Loucy (cell line): ENCODE measurements around the gene HADH.

ENCODE experiments used
- H2AFZ ChIP-seq: fragments of 200-600 bp; sonication (generic); 2 replicates; pipeline ENCODE4 v1.6.0; 2016; ENCODE audit warnings: antibody characterized with exemption, mild to moderate bottlenecking, low read length, moderate library complexity
- H3F3A ChIP-seq: fragments of 200-600 bp; 2 replicates; pipeline ENCODE4 v1.6.0; 2016; ENCODE audit warnings: antibody characterized with exemption, low read depth, mild to moderate bottlenecking
- H3K27me3 ChIP-seq: fragments of 200-600 bp; sonication (generic); 2 replicates; pipeline ENCODE4 v1.6.1; 2014; ENCODE audit warnings: low read length, mild to moderate bottlenecking; ENCODE audit not compliant: insufficient read depth, poor library complexity, severe bottlenecking
- H3K36me3 ChIP-seq: fragments of 200-600 bp; sonication (generic); 2 replicates; pipeline ENCODE4 v1.6.1; 2016; ENCODE audit warnings: low read length; ENCODE audit not compliant: insufficient read depth
- H3K4me1 ChIP-seq: fragments of 200-600 bp; sonication (generic); 2 replicates; pipeline ENCODE4 v1.5.1; 2014; ENCODE audit warnings: low read length, mild to moderate bottlenecking; ENCODE audit not compliant: insufficient read depth, poor library complexity, severe bottlenecking
- H3K4me2 ChIP-seq: fragments of 200-600 bp; sonication (generic); 2 replicates; pipeline ENCODE4 v1.6.0; 2014; ENCODE audit warnings: antibody characterized with exemption, low read length, low read depth, mild to moderate bottlenecking; ENCODE audit not compliant: poor library complexity, severe bottlenecking
- H3K4me3 ChIP-seq: fragments of 200-600 bp; sonication (generic); 2 replicates; pipeline ENCODE4 v1.5.1; 2014; ENCODE audit warnings: low read length, mild to moderate bottlenecking, mixed read lengths; ENCODE audit not compliant: poor library complexity, severe bottlenecking
- H3K79me2 ChIP-seq: fragments of 200-600 bp; sonication (generic); 2 replicates; pipeline ENCODE4 v1.6.1; 2014; ENCODE audit warnings: low read length; ENCODE audit not compliant: insufficient read depth
- H3K9ac ChIP-seq: fragments of 200-600 bp; sonication (generic); 2 replicates; pipeline ENCODE4 v1.6.0; 2014; ENCODE audit warnings: mild to moderate bottlenecking, low read depth, low read length, moderate library complexity; ENCODE audit not compliant: poor library complexity, severe bottlenecking
- H3K9me2 ChIP-seq: fragments of 200-600 bp; sonication (generic); replicated peaks from 2 replicates; pipeline ENCODE4 v1.6.1; 2016; ENCODE audit warnings: low read depth, low read length, mixed read lengths
- H3K9me3 ChIP-seq: fragments of 200-600 bp; sonication (generic); 2 replicates; pipeline ENCODE4 v1.6.1; 2014; ENCODE audit warnings: mild to moderate bottlenecking, antibody characterized with exemption, low read length, low read depth; ENCODE audit not compliant: insufficient read depth
- H4K20me1 ChIP-seq: fragments of 200-600 bp; sonication (generic); 2 replicates; pipeline ENCODE4 v1.6.0; 2014; ENCODE audit warnings: antibody characterized with exemption, low read length, mild to moderate bottlenecking; ENCODE audit not compliant: insufficient read depth, poor library complexity, severe bottlenecking
- CTCF ChIP-seq: fragments of 200-600 bp; sonication (generic); conservative IDR thresholded peaks from 2 replicates; pipeline ENCODE4 v1.5.1; 2014; ENCODE audit warnings: mild to moderate bottlenecking, antibody characterized with exemption, low read length
- EZH2phosphoT487 ChIP-seq: fragments of 200-600 bp; IDR thresholded peaks from 2 replicates; pipeline ENCODE4 v1.6.1; 2018; ENCODE audit warnings: antibody characterized with exemption, mild to moderate bottlenecking, moderate library complexity, borderline replicate concordance

The HADH gene

GRCh38 chr4:108051343-108051742, 61.7 kb downstream of the HADH start:
- H3K36me3 ChIP-seq = peaks cover 98% of the 10 kb centered on the region
- H4K20me1 ChIP-seq = peaks cover 5% of the 10 kb centered on the region
- H3K9me3 ChIP-seq = no peaks in the 10 kb centered on the region
- no peaks in the 10 kb centered on the region for H3K9me2 ChIP-seq
- no peaks in the 10 kb centered on the region for H3F3A ChIP-seq
- H3K27me3 ChIP-seq = no peaks in the 10 kb centered on the region
- no peak overlapping the region for H3K4me3 ChIP-seq
- no peak overlapping the region for H3K4me2 ChIP-seq
- TF ChIP-seq EZH2phosphoT487 = no peak
- TF ChIP-seq CTCF = no peak
- no peak overlapping the region for H3K9ac ChIP-seq
- H3K4me1 ChIP-seq = no peaks in the 10 kb centered on the region
- no peak overlapping the region for H2AFZ ChIP-seq
- H3K79me2 ChIP-seq = no peaks in the 10 kb centered on the region; the same call in 1 of the 2 replicates

GRCh38 chr4:108052558-108053120, 63.0 kb downstream of the HADH start:
- Histone ChIP-seq H3K27me3 (no peaks in the 10 kb centered on the region), H3K4me2 (no peak overlapping the region), H3K79me2 (peaks cover 3% of the 10 kb centered on the region; the same call in 1 of the 2 replicates), H3F3A (no peaks in the 10 kb centered on the region), H3K9me3 (no peaks in the 10 kb centered on the region), H3K4me1 (no peaks in the 10 kb centered on the region), H3K9ac (no peak overlapping the region), H3K4me3 (no peak overlapping the region), H3K9me2 (no peaks in the 10 kb centered on the region), H4K20me1 (peaks cover 5% of the 10 kb centered on the region), H2AFZ (no peak overlapping the region), H3K36me3 (peaks cover 98% of the 10 kb centered on the region)
- TF ChIP-seq CTCF = no peak
- no peak for TF ChIP-seq EZH2phosphoT487

GRCh38 chr4:108053251-108053711, 63.6 kb downstream of the HADH start:
- Histone ChIP-seq H3F3A (no peaks in the 10 kb centered on the region), H3K4me1 (no peaks in the 10 kb centered on the region), H3K36me3 (peaks cover 93% of the 10 kb centered on the region), H3K9ac (no peak overlapping the region), H3K27me3 (no peaks in the 10 kb centered on the region), H3K9me3 (no peaks in the 10 kb centered on the region), H3K4me2 (no peak overlapping the region), H3K9me2 (no peaks in the 10 kb centered on the region), H3K4me3 (no peak overlapping the region), H4K20me1 (peaks cover 5% of the 10 kb centered on the region), H2AFZ (no peak overlapping the region), H3K79me2 (peaks cover 3% of the 10 kb centered on the region; the same call in 1 of the 2 replicates)
- TF ChIP-seq EZH2phosphoT487 (no peak), CTCF (no peak)
